Measurements from ENCODE around the gene ACE.

Gene ACE

DNA sequence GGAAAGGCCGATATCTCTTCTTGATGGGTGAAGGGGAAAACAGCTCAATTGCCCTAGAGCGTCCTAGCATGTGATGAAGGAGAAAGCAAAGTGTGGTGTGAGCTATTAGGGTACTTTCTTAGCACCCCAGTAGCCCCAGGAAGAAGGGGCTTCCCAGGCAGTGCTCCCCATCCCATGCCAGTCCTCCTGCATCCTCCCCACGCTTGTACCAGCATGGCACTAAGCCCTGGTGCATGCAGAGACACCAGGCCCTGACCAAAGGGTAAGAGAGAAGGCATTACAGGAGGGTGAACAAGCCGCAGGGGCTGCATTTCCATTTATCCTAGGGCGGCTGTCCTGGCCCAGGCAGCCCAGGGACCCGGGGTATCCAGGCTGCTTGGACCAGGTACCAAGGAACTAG, 33.8 kb upstream of the ACE start:
- Histone ChIP-seq H3K9me3 (ENCODE audit: control insufficient read depth in 5 of 5, low read length in 5 of 5) (no peaks in the 10 kb centered on the region), H3K4me3 (ENCODE audit: low read depth in 1 of 5, low read length in 5 of 5) (no peak overlapping the region), H3K27ac (ENCODE audit: low read depth, low read length) (no peak overlapping the region), H3K36me3 (ENCODE audit: control insufficient read depth in 5 of 5, insufficient read depth in 5 of 5, low read length in 5 of 5) (no peaks in the 10 kb centered on the region), H3K27me3 (ENCODE audit: control insufficient read depth in 5 of 5, insufficient read depth in 4 of 5, low read length in 5 of 5) (no peaks in the 10 kb centered on the region), H3K4me1 (ENCODE audit: control insufficient read depth in 5 of 5, insufficient read depth in 5 of 5, low read length in 5 of 5) (peaks cover 10 to 65% (median 50%) of the 10 kb centered on the region in 5 donors), H3K9ac (ENCODE audit: low read length in 5 of 5) (no peak overlapping the region)

DNA sequence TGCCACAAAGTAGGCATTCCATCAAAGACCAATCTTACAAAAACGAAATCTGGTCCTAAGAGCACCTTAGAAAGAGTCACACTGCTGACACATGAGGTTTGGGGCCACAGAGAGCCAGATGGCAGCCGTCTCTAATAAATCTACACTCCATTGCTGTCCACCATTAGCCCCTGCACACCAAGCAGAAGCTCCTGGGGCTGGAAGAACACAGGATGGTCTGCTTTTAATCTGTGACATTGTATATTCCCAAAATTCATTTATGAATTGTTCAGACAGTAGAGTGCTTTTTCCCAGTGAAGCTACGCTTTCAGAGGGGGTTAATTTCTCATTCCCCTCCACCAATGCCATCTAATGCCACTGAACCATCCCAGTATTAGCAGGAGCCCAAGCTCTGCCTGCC, 32.4 kb upstream of the ACE start:
- H3K4me1 ChIP-seq (ENCODE audit: control insufficient read depth in 5 of 5, insufficient read depth in 5 of 5, low read length in 5 of 5), result peaks cover 9 to 62% (median 42%) of the 10 kb centered on the region in 5 donors
- no peak overlapping the region for H3K27ac ChIP-seq (ENCODE audit: low read depth, low read length)
- H3K9ac ChIP-seq (ENCODE audit: low read length in 5 of 5), result no peak overlapping the region
- H3K36me3 ChIP-seq (ENCODE audit: control insufficient read depth in 5 of 5, insufficient read depth in 5 of 5, low read length in 5 of 5), result no peaks in the 10 kb centered on the region
- no peaks in the 10 kb centered on the region for H3K27me3 ChIP-seq (ENCODE audit: control insufficient read depth in 5 of 5, insufficient read depth in 4 of 5, low read length in 5 of 5)
- H3K4me3 ChIP-seq (ENCODE audit: low read depth in 1 of 5, low read length in 5 of 5), result no peak overlapping the region
- no peaks in the 10 kb centered on the region for H3K9me3 ChIP-seq (ENCODE audit: control insufficient read depth in 5 of 5, low read length in 5 of 5)

DNA sequence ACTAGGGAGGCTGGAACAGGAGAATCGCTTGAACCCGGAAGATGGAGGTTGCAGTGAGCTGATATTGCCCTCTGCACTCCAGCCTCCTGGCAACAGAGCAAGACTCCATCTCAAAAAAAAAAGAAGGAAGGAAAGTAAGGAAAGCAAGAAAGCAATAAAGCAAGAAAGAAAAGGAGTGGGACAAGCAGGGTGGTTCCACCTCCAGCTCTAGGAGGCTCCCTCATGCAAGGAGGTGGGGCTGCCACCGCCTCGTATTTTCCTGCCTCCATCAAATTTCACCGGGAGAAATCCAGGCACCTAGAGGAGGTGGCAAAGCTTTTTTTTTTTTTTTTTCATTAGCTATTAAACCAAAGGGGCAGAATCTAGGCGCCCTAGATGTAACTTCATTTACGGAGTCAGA, 31.8 kb upstream of the ACE start:
- Histone ChIP-seq H3K36me3 (ENCODE audit: control insufficient read depth in 5 of 5, insufficient read depth in 5 of 5, low read length in 5 of 5) (no peaks in the 10 kb centered on the region), H3K4me3 (ENCODE audit: low read depth in 1 of 5, low read length in 5 of 5) (peak overlapping the region in 3 of 5 donors; percentile 61 to 71 (median 70)), H3K27ac (ENCODE audit: low read depth, low read length) (peak overlapping the region; percentile 23), H3K9me3 (ENCODE audit: control insufficient read depth in 5 of 5, low read length in 5 of 5) (no peaks in the 10 kb centered on the region), H3K27me3 (ENCODE audit: control insufficient read depth in 5 of 5, insufficient read depth in 4 of 5, low read length in 5 of 5) (no peaks in the 10 kb centered on the region), H3K9ac (ENCODE audit: low read length in 5 of 5) (no peak overlapping the region), H3K4me1 (ENCODE audit: control insufficient read depth in 5 of 5, insufficient read depth in 5 of 5, low read length in 5 of 5) (peaks cover 5 to 62% (median 39%) of the 10 kb centered on the region in 5 donors)

DNA sequence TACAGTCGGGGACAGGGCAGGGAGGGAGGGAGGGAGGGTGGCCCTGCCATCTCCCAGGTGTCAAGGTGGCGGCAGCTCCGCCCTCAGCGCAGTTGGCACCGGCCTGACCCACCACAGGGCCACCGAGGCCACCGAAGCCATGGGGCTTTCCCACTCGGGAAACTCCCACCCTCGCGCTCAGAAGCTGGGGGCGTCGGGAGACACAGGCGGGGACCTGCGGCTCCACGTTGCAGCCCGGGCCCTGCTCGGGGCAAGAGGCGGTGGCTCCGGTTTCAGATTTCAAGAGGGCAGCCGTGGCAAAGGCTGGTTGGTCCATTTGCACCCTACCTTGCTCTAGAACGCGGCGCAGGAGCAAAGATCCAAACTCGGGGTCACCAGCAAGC, 31.3 kb upstream of the ACE start:
- Histone ChIP-seq H3K9me3 (ENCODE audit: control insufficient read depth in 5 of 5, low read length in 5 of 5) (no peaks in the 10 kb centered on the region), H3K9ac (ENCODE audit: low read length in 5 of 5) (peak overlapping the region in 4 of 5 donors; percentile 46 to 77 (median 68)), H3K4me1 (ENCODE audit: control insufficient read depth in 5 of 5, insufficient read depth in 5 of 5, low read length in 5 of 5) (peaks cover 4 to 62% (median 35%) of the 10 kb centered on the region in 5 donors), H3K27ac (ENCODE audit: low read depth, low read length) (peak overlapping the region; percentile 83), H3K4me3 (ENCODE audit: low read depth in 1 of 5, low read length in 5 of 5) (peak overlapping the region; percentile 48 to 71 (median 61)), H3K27me3 (ENCODE audit: control insufficient read depth in 5 of 5, insufficient read depth in 4 of 5, low read length in 5 of 5) (peaks cover 0 to 4% (median 3%) of the 10 kb centered on the region in 5 donors), H3K36me3 (ENCODE audit: control insufficient read depth in 5 of 5, insufficient read depth in 5 of 5, low read length in 5 of 5) (no peaks in the 10 kb centered on the region)

DNA sequence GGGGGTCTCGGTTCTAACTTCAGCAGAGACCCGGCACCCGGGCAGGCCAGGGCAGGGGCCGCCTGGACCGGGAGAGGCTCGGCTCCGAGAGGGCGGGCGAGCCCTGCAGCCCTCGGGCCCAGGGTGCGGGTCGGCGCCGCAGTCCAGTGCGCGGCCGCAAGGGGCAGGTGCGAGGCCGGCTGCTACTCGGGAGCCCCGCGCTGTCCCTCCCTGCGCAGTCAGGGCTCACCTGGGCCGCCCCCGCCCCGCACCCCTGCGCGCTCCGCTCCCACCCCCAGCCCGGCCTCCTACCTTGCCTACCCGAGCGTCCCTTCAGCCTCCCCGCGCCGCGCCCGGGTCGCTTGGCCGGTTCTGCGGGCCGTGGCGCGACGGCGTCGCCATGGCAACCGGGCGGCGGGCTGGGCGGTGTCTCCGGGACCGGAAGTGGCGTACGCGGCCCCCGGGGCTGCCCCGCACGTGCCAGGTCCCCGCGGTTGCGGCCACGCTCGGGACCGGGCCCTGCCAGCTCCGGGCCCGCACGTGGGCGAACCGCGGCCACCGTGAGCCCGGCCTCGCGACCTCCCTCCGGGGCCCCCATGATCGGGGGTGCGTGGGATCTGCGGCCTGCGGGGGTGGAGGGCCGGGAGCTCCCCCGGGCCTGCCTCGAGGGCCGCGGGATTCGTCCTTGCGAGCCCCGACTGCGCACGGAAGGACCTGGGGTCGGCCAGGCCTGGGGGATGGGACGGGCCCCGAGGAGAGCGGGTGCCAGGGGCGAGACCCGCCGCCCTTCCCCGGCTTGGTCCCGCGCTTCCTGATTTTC, 30.7 kb upstream of the ACE start, which contains the start of gene CYB561:
CYB561 (minus strand) TSS at position 353 of the 799 bp plus-strand sequence. CDS start 8,759 bp downstream, outside the sequence.
- Histone ChIP-seq H3K27me3 (ENCODE audit: control insufficient read depth in 5 of 5, insufficient read depth in 4 of 5, low read length in 5 of 5) (peaks cover 0 to 6% (median 5%) of the 10 kb centered on the region in 5 donors), H3K9me3 (ENCODE audit: control insufficient read depth in 5 of 5, low read length in 5 of 5) (no peaks in the 10 kb centered on the region), H3K27ac (ENCODE audit: low read depth, low read length) (peak within 1 kb of the TSS; percentile 83), H3K9ac (ENCODE audit: low read length in 5 of 5) (peak within 1 kb of the TSS; percentile 26 to 84 (median 81)), H3K36me3 (ENCODE audit: control insufficient read depth in 5 of 5, insufficient read depth in 5 of 5, low read length in 5 of 5) (no peaks in the 10 kb centered on the region), H3K4me1 (ENCODE audit: control insufficient read depth in 5 of 5, insufficient read depth in 5 of 5, low read length in 5 of 5) (peaks cover 4 to 57% (median 31%) of the 10 kb centered on the region in 5 donors), H3K4me3 (ENCODE audit: low read depth in 1 of 5, low read length in 5 of 5) (peak within 1 kb of the TSS; percentile 48 to 71 (median 61))

DNA sequence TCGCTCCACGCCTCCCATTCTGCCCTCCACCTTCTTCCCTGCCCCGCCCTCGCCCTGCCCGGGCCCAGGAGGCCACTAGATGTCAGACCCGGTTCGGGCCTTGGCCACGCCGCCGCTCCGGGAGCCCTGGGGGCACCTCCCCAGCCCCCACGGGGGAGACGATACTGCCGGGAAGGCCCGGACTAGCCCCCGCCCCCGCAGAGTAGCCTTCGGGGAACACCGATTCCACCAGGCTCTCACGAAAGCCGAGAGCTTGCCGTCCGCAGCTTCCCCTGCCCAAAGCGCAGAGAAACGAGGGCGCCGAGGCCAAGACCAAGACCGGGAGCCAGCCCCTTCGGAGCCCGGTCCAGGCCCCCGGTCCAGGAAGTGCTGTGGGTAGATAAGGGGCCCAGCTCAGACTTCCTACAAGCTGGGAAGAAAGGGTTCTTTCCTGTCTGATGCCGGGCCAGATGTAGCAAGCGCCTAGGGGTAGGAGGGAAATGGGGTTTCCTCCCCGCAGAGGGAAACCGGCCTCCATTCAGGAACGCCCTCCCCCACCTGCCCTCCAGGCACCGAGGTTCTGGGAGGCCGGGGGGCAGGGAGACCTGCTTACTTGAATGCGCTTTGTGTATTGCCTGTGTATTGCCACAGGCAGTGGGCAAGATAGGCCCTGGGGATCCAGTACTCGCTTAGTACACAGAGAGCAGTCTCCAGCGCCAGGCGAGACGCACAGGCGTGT, 29.9 kb upstream of the ACE start:
- Histone ChIP-seq H3K9ac (ENCODE audit: low read length in 5 of 5) (peak overlapping the region; percentile 26 to 84 (median 81)), H3K36me3 (ENCODE audit: control insufficient read depth in 5 of 5, insufficient read depth in 5 of 5, low read length in 5 of 5) (no peaks in the 10 kb centered on the region), H3K9me3 (ENCODE audit: control insufficient read depth in 5 of 5, low read length in 5 of 5) (no peaks in the 10 kb centered on the region), H3K27ac (ENCODE audit: low read depth, low read length) (peak overlapping the region; percentile 83), H3K4me3 (ENCODE audit: low read depth in 1 of 5, low read length in 5 of 5) (peak overlapping the region; percentile 29 to 71 (median 61)), H3K27me3 (ENCODE audit: control insufficient read depth in 5 of 5, insufficient read depth in 4 of 5, low read length in 5 of 5) (peaks cover 0 to 8% (median 5%) of the 10 kb centered on the region in 5 donors), H3K4me1 (ENCODE audit: control insufficient read depth in 5 of 5, insufficient read depth in 5 of 5, low read length in 5 of 5) (peaks cover 4 to 55% (median 31%) of the 10 kb centered on the region in 5 donors)

GRCh38 chr17:63447471-63448009, 29.3 kb upstream of the ACE start:
- Histone ChIP-seq H3K9me3 (ENCODE audit: control insufficient read depth in 5 of 5, low read length in 5 of 5) (no peaks in the 10 kb centered on the region), H3K4me1 (ENCODE audit: control insufficient read depth in 5 of 5, insufficient read depth in 5 of 5, low read length in 5 of 5) (peaks cover 4 to 59% (median 31%) of the 10 kb centered on the region in 5 donors), H3K36me3 (ENCODE audit: control insufficient read depth in 5 of 5, insufficient read depth in 5 of 5, low read length in 5 of 5) (no peaks in the 10 kb centered on the region), H3K27ac (ENCODE audit: low read depth, low read length) (peak overlapping the region; percentile 83), H3K4me3 (ENCODE audit: low read depth in 1 of 5, low read length in 5 of 5) (peak overlapping the region; percentile 29 to 71 (median 61)), H3K9ac (ENCODE audit: low read length in 5 of 5) (peak overlapping the region in 4 of 5 donors; percentile 26 to 84 (median 82)), H3K27me3 (ENCODE audit: control insufficient read depth in 5 of 5, insufficient read depth in 4 of 5, low read length in 5 of 5) (peaks cover 0 to 9% (median 7%) of the 10 kb centered on the region in 5 donors)

DNA sequence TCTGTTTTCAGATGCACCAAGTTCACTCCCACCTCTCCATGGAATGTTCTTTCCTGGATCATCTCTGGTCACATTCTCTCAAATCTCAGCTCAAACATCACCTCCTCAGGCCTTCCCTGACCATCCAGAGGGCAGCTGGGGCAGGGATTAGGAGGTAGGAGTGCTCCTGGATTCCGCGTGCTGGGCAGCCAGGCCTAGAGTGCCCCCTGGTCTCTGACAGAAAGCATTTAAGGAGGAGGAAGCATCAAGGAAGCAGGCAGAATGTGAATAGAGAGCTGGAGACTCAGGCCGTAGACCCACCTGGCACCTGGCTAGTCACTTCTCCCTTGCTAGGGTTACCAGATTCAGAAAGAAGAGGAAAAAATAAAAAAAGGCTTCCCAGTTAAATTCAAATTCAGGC, 28.2 kb upstream of the ACE start:
- Histone ChIP-seq H3K9me3 (ENCODE audit: control insufficient read depth in 5 of 5, low read length in 5 of 5) (no peaks in the 10 kb centered on the region), H3K4me3 (ENCODE audit: low read depth in 1 of 5, low read length in 5 of 5) (no peak overlapping the region), H3K9ac (ENCODE audit: low read length in 5 of 5) (no peak overlapping the region), H3K4me1 (ENCODE audit: control insufficient read depth in 5 of 5, insufficient read depth in 5 of 5, low read length in 5 of 5) (peaks cover 4 to 69% (median 31%) of the 10 kb centered on the region in 5 donors), H3K36me3 (ENCODE audit: control insufficient read depth in 5 of 5, insufficient read depth in 5 of 5, low read length in 5 of 5) (no peaks in the 10 kb centered on the region), H3K27me3 (ENCODE audit: control insufficient read depth in 5 of 5, insufficient read depth in 4 of 5, low read length in 5 of 5) (peaks cover 0 to 13% (median 8%) of the 10 kb centered on the region in 5 donors), H3K27ac (ENCODE audit: low read depth, low read length) (no peak overlapping the region)

- no peaks in the 10 kb centered on the region for H3K36me3 ChIP-seq (ENCODE audit: control insufficient read depth in 5 of 5, insufficient read depth in 5 of 5, low read length in 5 of 5)
- no peak overlapping the region for H3K4me3 ChIP-seq (ENCODE audit: low read depth in 1 of 5, low read length in 5 of 5)
- peaks cover 0 to 13% (median 8%) of the 10 kb centered on the region in 5 donors for H3K27me3 ChIP-seq (ENCODE audit: control insufficient read depth in 5 of 5, insufficient read depth in 4 of 5, low read length in 5 of 5)
- peaks cover 4 to 63% (median 24%) of the 10 kb centered on the region in 5 donors for H3K4me1 ChIP-seq (ENCODE audit: control insufficient read depth in 5 of 5, insufficient read depth in 5 of 5, low read length in 5 of 5)
- no peak overlapping the region for H3K9ac ChIP-seq (ENCODE audit: low read length in 5 of 5)
- H3K27ac ChIP-seq (ENCODE audit: low read depth, low read length), result no peak overlapping the region
- H3K9me3 ChIP-seq (ENCODE audit: control insufficient read depth in 5 of 5, low read length in 5 of 5), result no peaks in the 10 kb centered on the region
Measured at GRCh38 chr17:63450551-63450950, 26.3 kb upstream of the ACE start.

Data from subcutaneous abdominal adipose tissue (tissue), 5 donors.